K562 (cell line): ENCODE results near the gene COQ4. TPM values are rescaled to one million over a fixed set of nuclear protein-coding genes. Genes with fewer than 3 reads are reported as not detected.

Experiments
- CBX8 ChIP-seq: fragments of 200-600 bp; sonication (generic); IDR thresholded peaks from 2 replicates; pipeline ENCODE4 v1.6.1; 2012; ENCODE audit warnings: borderline replicate concordance, mixed run types, low read depth, mild to moderate bottlenecking, moderate library complexity, mixed read lengths, low read length, control low read depth, inconsistent platforms; ENCODE audit not compliant: poor library complexity, severe bottlenecking; ENCODE audit errors: extremely low read depth
- CHD4 ChIP-seq: fragments of 200-600 bp; sonication (generic); IDR thresholded peaks from 3 replicates; pipeline ENCODE4 v1.6.1; 2012; ENCODE audit warnings: low read depth, mild to moderate bottlenecking, mixed read lengths, low read length, inconsistent platforms; ENCODE audit not compliant: insufficient read depth, insufficient replicate concordance, poor library complexity, severe bottlenecking
- DPF2 ChIP-seq: fragments of 450-650 bp; IDR thresholded peaks from 2 replicates; pipeline ENCODE4 v1.6.1; 2016
- MBD2 ChIP-seq: sonication (generic); IDR thresholded peaks from 2 replicates; pipeline ENCODE4 v1.6.1; 2016; ENCODE audit warnings: low read depth, borderline replicate concordance
- MEF2D ChIP-seq: conservative IDR thresholded peaks from 2 replicates; pipeline ENCODE4 v1.6.1; 2016; ENCODE audit warnings: low read depth, missing genetic modification characterization, missing compliant biosample characterization
- POLR2AphosphoS5 ChIP-seq: IDR thresholded peaks from 2 replicates; pipeline ENCODE4 v1.6.1; 2011; ENCODE audit warnings: mild to moderate bottlenecking, low read depth, low read length, moderate library complexity; ENCODE audit not compliant: control insufficient read depth, insufficient read depth
- SAFB2 ChIP-seq: fragments of 200-400 bp; formaldehyde crosslinking; IDR thresholded peaks from 2 replicates; pipeline ENCODE4 v1.6.1; 2018; ENCODE audit warnings: borderline replicate concordance, low read length, low read depth, moderate library complexity; ENCODE audit not compliant: severe bottlenecking
- ZBTB8A ChIP-seq: fragments of 450-650 bp; IDR thresholded peaks from 2 replicates; pipeline ENCODE4 v1.6.1; 2018; ENCODE audit warnings: mild to moderate bottlenecking, moderate library complexity; ENCODE audit not compliant: partially characterized antibody
- ZNF124 ChIP-seq: sonication (generic); formaldehyde crosslinking; IDR thresholded peaks from 2 replicates; pipeline ENCODE4 v1.8.1; 2022; ENCODE audit warnings: missing genetic modification reagents
- ZNF282 ChIP-seq: sonication (generic); formaldehyde crosslinking; IDR thresholded peaks from 2 replicates; pipeline ENCODE4 v1.8.1; 2023; ENCODE audit warnings: missing genetic modification reagents
- ZNF583 ChIP-seq: fragments of 250-450 bp; sonication (Bioruptor Pico); IDR thresholded peaks from 2 replicates; pipeline ENCODE4 v1.4.0; 2020
- ZNF830 ChIP-seq: fragments of 250-450 bp; sonication (Bioruptor Pico); IDR thresholded peaks from 2 replicates; pipeline ENCODE4 v1.5.0; 2021; ENCODE audit warnings: mild to moderate bottlenecking
- ZZZ3 ChIP-seq: fragments of 450-650 bp; IDR thresholded peaks from 2 replicates; pipeline ENCODE4 v1.6.1; 2016; ENCODE audit warnings: antibody characterized with exemption, mild to moderate bottlenecking, moderate library complexity
- polyA plus RNA-seq, 8 experiments: library from polyadenylated mRNA; depleted of rRNA in 4 of 8; stranded (reverse) in 5 of 8; unstranded in 3 of 8; fragments of >200 nt; fragmentation: Nextera tagmentation in 2 of 8; fragmentation: Illumina TruSeq in 1 of 8; extraction: Ambion mirVana in 2 of 8; extraction: Trizol in 1 of 8; gene quantifications; 2 replicates each; pipeline versions ENCODE4 v1.2.1 to v1.2.3, GENCODE V29; 2011 to 2014; ENCODE audit warnings: inconsistent platforms in 1 of 8, missing spikeins in 1 of 8
- total RNA-seq, 7 experiments: library from RNA; depleted of rRNA in 6 of 7; stranded (reverse); fragments of >200 nt in 6 of 7; fragmentation: Illumina TruSeq in 2 of 7; extraction: Trizol in 2 of 7; gene quantifications; 2 replicates each; pipeline versions ENCODE4 v1.2.1 to v1.2.3, GENCODE V29; 2011 to 2021; ENCODE audit warnings: low replicate concordance in 1 of 7
- TF ChIP-seq, protein P1 (sequence below): sonication (generic); formaldehyde crosslinking; IDR thresholded peaks from 2 replicates; pipeline ENCODE4 v1.5.0; 2020; ENCODE audit warnings: missing genetic modification reagents
- TF ChIP-seq, protein P2 (sequence below): fragments of 450-650 bp; IDR thresholded peaks from 2 replicates; pipeline ENCODE4 v1.6.1; 2016; ENCODE audit warnings: low read depth, mild to moderate bottlenecking, moderate library complexity
- TF ChIP-seq, protein P3 (sequence below): fragments of 450-650 bp; IDR thresholded peaks from 2 replicates; pipeline ENCODE4 v1.6.1; 2016; ENCODE audit warnings: mild to moderate bottlenecking
- TF ChIP-seq, protein P4 (sequence below): sonication (generic); formaldehyde crosslinking; IDR thresholded peaks from 2 replicates; pipeline ENCODE4 v1.8.0; 2022; ENCODE audit warnings: mild to moderate bottlenecking, low read depth, missing genetic modification reagents
- TF ChIP-seq, protein P5 (sequence below): fragments of 250-450 bp; sonication (Bioruptor Pico); IDR thresholded peaks from 2 replicates; pipeline ENCODE4 v1.5.0; 2021
- TF ChIP-seq, protein P6 (sequence below): fragments of 450-650 bp; IDR thresholded peaks from 2 replicates; pipeline ENCODE4 v1.6.1; 2014; ENCODE audit warnings: low read depth, mild to moderate bottlenecking, moderate library complexity, borderline replicate concordance

COQ4 gene
- total and polyA plus RNA-seq, 9 of the 15 experiments (the other 6 are each of a cell fraction or from before 2014, with no cell fraction given): 9.1 to 135 (median 67.2) TPM

DNA sequence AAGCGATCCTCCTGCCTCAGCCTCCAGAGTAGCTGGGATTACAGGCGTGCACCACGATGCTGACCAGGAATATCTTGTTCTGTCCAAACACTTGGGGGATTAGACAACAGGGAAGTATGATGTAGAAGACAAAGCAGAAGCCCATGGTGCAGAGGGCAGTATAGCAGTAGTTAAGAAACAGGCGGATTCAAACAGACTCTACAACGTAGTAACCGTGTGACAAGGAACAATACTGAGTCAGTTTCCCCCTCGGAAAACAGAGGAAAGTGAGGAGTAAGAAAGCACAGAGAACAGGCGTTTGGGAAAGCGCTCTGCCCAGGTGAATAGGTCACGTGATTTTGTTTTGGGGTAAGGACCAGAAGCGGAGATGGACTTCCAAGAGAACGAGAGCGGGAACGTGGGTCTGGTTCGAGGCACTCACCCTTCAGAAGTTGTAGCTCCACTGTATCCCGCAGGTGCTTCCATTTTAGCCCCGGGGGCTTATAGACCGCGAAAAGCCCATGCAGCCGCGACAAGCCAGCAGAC lies 698 bp upstream of the COQ4 start (continued):
- TF ChIP-seq, protein P1, sequence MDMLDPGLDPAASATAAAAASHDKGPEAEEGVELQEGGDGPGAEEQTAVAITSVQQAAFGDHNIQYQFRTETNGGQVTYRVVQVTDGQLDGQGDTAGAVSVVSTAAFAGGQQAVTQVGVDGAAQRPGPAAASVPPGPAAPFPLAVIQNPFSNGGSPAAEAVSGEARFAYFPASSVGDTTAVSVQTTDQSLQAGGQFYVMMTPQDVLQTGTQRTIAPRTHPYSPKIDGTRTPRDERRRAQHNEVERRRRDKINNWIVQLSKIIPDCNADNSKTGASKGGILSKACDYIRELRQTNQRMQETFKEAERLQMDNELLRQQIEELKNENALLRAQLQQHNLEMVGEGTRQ (CRISPR knock-in tag): no peak
- TF ChIP-seq CBX8 (no peak), ZNF282 (CRISPR knock-in tag) (no peak), MEF2D (tag) (no peak), DPF2 (no peak), CHD4 (no peak), ZNF583 (CRISPR knock-in tag) (no peak; the same call in 1 of the 2 replicates), MBD2 (no peak), ZNF830 (CRISPR knock-in tag) (no peak), POLR2AphosphoS5 (no peak), ZBTB8A (no peak), ZZZ3 (no peak), SAFB2 (no peak), ZNF124 (CRISPR knock-in tag) (no peak)
- TF ChIP-seq, protein P2, sequence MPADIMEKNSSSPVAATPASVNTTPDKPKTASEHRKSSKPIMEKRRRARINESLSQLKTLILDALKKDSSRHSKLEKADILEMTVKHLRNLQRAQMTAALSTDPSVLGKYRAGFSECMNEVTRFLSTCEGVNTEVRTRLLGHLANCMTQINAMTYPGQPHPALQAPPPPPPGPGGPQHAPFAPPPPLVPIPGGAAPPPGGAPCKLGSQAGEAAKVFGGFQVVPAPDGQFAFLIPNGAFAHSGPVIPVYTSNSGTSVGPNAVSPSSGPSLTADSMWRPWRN: no peak
- TF ChIP-seq, protein P3, sequence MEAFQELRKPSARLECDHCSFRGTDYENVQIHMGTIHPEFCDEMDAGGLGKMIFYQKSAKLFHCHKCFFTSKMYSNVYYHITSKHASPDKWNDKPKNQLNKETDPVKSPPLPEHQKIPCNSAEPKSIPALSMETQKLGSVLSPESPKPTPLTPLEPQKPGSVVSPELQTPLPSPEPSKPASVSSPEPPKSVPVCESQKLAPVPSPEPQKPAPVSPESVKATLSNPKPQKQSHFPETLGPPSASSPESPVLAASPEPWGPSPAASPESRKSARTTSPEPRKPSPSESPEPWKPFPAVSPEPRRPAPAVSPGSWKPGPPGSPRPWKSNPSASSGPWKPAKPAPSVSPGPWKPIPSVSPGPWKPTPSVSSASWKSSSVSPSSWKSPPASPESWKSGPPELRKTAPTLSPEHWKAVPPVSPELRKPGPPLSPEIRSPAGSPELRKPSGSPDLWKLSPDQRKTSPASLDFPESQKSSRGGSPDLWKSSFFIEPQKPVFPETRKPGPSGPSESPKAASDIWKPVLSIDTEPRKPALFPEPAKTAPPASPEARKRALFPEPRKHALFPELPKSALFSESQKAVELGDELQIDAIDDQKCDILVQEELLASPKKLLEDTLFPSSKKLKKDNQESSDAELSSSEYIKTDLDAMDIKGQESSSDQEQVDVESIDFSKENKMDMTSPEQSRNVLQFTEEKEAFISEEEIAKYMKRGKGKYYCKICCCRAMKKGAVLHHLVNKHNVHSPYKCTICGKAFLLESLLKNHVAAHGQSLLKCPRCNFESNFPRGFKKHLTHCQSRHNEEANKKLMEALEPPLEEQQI: no peak
- TF ChIP-seq, protein P4, sequence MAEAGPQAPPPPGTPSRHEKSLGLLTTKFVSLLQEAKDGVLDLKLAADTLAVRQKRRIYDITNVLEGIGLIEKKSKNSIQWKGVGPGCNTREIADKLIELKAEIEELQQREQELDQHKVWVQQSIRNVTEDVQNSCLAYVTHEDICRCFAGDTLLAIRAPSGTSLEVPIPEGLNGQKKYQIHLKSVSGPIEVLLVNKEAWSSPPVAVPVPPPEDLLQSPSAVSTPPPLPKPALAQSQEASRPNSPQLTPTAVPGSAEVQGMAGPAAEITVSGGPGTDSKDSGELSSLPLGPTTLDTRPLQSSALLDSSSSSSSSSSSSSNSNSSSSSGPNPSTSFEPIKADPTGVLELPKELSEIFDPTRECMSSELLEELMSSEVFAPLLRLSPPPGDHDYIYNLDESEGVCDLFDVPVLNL: no peak
- TF ChIP-seq, protein P5, sequence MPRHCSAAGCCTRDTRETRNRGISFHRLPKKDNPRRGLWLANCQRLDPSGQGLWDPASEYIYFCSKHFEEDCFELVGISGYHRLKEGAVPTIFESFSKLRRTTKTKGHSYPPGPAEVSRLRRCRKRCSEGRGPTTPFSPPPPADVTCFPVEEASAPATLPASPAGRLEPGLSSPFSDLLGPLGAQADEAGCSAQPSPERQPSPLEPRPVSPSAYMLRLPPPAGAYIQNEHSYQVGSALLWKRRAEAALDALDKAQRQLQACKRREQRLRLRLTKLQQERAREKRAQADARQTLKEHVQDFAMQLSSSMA (CRISPR knock-in tag): no peak
- TF ChIP-seq, protein P6, sequence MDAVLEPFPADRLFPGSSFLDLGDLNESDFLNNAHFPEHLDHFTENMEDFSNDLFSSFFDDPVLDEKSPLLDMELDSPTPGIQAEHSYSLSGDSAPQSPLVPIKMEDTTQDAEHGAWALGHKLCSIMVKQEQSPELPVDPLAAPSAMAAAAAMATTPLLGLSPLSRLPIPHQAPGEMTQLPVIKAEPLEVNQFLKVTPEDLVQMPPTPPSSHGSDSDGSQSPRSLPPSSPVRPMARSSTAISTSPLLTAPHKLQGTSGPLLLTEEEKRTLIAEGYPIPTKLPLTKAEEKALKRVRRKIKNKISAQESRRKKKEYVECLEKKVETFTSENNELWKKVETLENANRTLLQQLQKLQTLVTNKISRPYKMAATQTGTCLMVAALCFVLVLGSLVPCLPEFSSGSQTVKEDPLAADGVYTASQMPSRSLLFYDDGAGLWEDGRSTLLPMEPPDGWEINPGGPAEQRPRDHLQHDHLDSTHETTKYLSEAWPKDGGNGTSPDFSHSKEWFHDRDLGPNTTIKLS: no peak
